ENCODE measurements around the gene GRIA1.
"Not testable (repeated sequence)": the region's sequence is repeated elsewhere in the genome, so short reads cannot be mapped to it uniquely, and the experiment has no call there.

GRIA1 gene

GRCh38 chr5:153671653-153672346, 181.3 kb downstream of the GRIA1 start:
- no peak for DNase-seq

- DNase-seq = no peak
These were observed 182.0 kb downstream of the GRIA1 start for GRCh38 chr5:153672347-153673090.

GRCh38 chr5:153674356-153674755, 183.9 kb downstream of the GRIA1 start:
- DNase-seq = no peak

GRCh38 chr5:153676406-153676805, 185.9 kb downstream of the GRIA1 start:
- DNase-seq = no peak

- no peak for DNase-seq
These were observed 186.4 kb downstream of the GRIA1 start for GRCh38 chr5:153676821-153677220.

- no peak for DNase-seq
These were observed 188.3 kb downstream of the GRIA1 start for GRCh38 chr5:153678617-153679329.

DNA sequence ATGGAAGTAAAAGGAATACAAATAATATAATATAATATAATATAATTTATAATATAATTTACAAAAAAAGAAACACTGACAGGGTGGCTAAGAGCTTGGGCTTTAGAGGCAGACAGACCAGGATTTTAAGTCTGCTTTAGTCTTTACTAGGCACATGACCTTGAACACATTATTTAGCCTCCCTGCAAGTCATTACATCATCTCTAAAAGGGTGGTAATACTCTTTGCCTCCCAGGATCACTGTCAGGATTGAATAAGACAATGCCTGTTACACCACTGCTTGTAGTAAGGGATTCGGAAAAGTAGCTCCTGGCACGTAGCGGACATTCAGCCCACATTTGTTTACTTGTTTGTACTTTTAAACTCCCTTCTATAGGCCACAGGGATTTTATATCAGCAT, 199.8 kb downstream of the GRIA1 start:
- DNase-seq = no peak

- no peak for DNase-seq
These were observed 205.8 kb downstream of the GRIA1 start for GRCh38 chr5:153696256-153696655.

GRCh38 chr5:153699035-153699434, 208.6 kb downstream of the GRIA1 start:
- no peak for DNase-seq

DNA sequence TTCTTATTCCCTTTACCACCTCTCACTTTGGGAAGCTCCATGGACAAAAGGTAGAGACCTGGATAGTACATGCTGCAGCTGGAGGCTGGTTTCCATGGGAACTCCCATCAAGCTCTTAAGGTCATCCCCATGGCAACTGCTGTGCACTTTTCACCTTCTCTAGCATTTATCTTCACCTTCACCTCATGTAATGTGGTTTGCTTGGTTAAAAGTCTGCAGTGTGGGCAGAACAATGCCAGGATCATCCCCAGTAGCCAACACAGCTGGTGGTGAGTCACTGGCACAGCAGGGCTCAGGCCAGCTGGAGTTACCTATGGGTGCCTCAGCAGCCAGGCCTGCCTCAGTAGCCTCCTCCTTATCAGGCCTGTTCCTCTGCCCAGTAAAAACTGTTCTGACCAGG, 210.5 kb downstream of the GRIA1 start:
- DNase-seq = no peak

DNA sequence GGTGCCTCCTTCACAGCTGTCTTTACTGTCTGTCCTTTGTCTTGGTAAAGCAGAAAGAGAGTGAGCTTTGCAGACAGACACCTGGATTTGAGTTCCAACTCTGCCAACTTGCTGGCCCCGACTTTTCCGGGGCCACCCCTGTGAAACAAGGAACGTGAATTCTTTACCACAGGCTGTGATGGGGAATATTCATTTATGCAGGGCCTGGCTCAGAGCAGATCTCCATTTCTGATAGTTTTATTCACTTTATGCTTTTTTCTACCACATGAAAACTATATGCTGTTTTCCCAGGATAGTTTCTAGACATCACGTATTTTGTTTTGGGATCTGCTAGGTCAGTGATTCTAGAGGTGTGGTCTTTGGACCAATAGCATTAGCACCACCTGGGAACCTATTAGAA, 211.8 kb downstream of the GRIA1 start:
- no peak for DNase-seq

DNA sequence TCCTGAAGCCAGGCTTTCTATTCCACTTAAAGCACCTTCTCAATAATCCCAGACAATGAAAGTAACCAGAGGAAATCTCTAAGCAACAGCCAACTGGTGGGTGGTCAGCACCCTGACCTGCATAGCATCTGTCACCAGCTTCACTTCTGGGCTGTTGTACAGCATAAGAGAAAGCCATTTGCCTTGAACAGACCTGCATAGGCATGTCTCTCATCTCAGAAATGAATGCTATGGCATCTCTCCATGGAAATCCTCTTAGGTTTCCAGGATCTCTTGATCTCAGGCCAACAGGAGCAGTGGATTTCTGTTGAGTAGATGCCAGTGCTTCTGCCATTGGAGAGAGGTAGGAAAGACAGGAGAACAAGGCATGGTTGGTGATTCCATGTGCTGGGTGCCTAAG, 213.6 kb downstream of the GRIA1 start:
- DNase-seq = no peak

- no peak for DNase-seq
These were observed 217.2 kb downstream of the GRIA1 start for GRCh38 chr5:153707626-153708025.

DNA sequence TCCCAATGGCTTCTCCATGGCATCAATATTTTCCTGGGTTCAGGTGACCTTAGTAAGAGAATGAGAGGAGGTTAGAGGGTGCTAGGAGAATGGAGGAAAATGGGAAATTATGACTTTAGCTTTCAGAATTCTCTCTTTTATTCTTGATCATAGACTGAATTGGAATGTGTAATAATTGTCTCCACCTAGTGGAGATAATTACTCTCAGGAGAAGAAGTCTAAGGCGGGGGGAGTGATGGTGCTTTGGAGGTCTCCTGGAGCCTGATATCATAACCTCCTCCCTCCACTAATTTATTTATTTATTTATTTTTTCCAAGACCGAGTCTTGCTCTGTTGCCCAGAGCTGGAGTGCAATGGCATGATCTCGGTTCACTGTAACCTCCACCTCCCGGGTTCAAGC, 221.3 kb downstream of the GRIA1 start:
- no peak for DNase-seq

DNA sequence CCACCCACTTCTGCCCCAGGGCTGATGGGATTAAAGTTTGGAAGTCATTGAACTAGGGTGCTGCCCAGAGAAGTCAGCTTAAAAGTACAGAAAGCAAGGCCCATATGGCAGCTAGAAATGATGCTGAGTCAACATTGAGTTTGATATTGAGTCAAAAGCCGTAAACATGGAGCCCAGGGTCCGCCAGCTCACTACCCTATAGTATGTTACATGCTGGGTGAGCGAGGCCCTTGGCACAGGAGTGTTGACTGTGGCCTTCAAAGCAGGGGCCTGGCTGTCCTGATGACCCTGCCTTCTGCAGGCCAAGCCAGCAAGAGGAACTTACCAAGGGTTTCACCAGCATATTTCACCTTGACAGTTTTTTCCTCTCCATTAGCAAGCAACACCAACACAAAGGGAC, 222.5 kb downstream of the GRIA1 start:
- no peak for DNase-seq

- no peak for DNase-seq
These were observed 223.5 kb downstream of the GRIA1 start for GRCh38 chr5:153713943-153714342.

GRCh38 chr5:153714798-153715197, 224.3 kb downstream of the GRIA1 start:
- DNase-seq = no peak

DNA sequence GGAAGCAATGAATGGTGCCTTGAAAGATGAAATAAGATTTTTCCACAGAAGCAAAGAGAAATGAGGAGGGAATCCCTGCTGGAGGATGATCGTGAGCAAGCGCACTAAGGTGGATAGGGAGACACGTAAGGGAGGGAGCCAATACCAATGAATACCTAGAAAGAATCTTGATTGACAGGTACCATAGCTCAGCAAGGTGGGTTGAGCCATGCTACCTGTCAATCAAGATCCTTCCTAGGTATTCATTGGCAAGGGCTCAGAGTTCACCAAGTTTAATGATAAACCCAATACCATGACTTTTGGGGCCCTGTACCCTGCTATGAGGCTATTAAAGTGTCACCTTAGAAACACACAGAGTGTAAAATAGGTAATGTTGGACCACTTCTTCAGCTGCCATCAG, 226.8 kb downstream of the GRIA1 start:
- DNase-seq = no peak

- DNase-seq = no peak
These were observed 228.2 kb downstream of the GRIA1 start for GRCh38 chr5:153718713-153719112.

- DNase-seq = no peak
These were observed 228.9 kb downstream of the GRIA1 start for GRCh38 chr5:153719324-153719723.

- not testable (repeated sequence) for DNase-seq
These were observed 232.6 kb downstream of the GRIA1 start for GRCh38 chr5:153723022-153723610.

- DNase-seq = no peak
These were observed 251.6 kb downstream of the GRIA1 start for GRCh38 chr5:153742060-153742459.

GRCh38 chr5:153744751-153745150, 254.3 kb downstream of the GRIA1 start:
- DNase-seq = no peak

Measured in NCI-H524 treated with DMSO at 0.1 percent for 48 hours (cell line).